GM12865 (cell line): ENCODE measurements around the gene CDPF1.

Source experiments
- DNase-seq: peaks from one replicate; pipeline ENCODE4 v3.0.0; 2010; ENCODE audit warnings: low read depth
- H3K4me3 ChIP-seq: 2 replicates; pipeline ENCODE4 v1.5.1; 2011; ENCODE audit warnings: mild to moderate bottlenecking, low read depth, low read length, control low read depth
- TF ChIP-seq, protein P1 (sequence below): IDR thresholded peaks from 2 replicates; pipeline ENCODE4 v1.5.1; 2011; ENCODE audit warnings: low read length, control low read depth, low read depth, inconsistent platforms; ENCODE audit not compliant: insufficient read depth; ENCODE audit errors: missing control alignments

Gene CDPF1

DNA sequence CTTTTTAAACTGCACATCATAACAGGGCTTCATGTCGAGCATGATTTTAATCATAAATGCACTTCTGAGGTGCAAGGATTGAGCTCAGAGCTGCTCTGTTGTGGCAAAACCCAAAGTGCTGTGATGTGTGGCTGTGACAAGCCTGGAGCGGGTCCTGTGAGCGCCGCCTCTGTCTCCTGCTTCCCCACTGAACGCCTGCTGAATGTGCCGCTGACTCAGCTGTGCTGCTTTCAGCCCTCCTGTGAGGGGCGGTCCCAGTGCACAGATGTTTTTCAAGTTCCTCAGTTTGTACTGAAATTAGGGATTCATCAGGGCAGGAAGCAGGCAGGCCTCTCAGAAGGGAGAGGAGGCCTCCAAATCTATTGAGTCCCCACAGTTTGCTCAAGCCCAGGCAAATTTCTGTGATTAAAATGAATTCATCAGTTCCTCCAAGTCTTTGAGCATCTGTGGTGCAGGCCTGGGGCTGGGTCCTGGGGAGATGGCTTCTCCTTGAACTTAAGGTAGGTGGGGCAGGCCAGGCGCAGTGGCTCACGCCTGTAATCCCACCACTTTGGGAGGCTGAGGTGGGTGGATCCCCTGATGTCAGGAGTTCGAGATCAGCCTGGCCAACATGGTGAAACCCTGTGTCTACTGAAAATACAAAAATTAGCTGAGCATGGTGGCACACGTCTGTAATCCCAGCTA, 43.6 kb upstream of the CDPF1 start:
- no peak for DNase-seq
- TF ChIP-seq, protein P1, sequence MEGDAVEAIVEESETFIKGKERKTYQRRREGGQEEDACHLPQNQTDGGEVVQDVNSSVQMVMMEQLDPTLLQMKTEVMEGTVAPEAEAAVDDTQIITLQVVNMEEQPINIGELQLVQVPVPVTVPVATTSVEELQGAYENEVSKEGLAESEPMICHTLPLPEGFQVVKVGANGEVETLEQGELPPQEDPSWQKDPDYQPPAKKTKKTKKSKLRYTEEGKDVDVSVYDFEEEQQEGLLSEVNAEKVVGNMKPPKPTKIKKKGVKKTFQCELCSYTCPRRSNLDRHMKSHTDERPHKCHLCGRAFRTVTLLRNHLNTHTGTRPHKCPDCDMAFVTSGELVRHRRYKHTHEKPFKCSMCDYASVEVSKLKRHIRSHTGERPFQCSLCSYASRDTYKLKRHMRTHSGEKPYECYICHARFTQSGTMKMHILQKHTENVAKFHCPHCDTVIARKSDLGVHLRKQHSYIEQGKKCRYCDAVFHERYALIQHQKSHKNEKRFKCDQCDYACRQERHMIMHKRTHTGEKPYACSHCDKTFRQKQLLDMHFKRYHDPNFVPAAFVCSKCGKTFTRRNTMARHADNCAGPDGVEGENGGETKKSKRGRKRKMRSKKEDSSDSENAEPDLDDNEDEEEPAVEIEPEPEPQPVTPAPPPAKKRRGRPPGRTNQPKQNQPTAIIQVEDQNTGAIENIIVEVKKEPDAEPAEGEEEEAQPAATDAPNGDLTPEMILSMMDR: no peak
- H3K4me3 ChIP-seq: no peak overlapping the region

DNA sequence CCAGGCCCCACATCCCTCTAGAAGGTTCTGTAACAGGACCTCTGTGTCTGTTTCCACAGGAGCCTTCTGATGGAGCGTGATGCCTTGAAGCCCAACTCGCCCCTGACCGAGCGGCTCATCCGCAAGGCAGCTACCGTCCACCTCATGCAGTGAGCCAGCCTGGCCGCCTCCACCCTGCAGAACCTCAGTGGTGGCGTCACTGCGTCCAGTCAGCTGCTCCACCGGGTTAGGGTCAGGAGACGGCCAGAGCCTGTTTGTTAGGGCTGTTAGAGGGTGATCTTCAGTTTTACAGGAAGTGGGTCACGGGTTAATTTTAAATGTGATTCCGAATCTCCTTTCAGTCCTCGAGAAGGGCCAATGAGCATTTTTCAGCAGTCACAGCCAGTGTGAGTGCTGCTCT, 42.6 kb upstream of the CDPF1 start:
- TF ChIP-seq, protein P1: no peak
- DNase-seq: no peak
- H3K4me3 ChIP-seq: no peak overlapping the region

DNA sequence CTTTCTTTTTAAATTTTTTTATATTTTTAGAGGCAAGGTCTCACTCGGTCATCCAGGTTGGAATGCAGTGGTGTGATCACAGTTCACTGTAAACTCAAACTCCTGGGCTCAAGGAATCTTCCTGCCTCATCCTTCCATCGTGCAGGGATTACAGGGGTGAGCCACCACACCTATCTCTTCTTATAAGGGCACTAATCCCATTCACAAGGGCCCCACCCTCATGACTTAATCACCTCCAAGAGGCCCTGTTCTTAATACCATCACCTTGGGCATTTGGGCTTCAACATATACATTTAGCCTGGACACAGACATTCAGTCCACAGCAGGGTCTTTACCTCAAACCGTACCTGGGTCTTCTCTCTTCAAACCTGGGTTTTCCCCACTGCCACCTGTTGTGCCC, 42.1 kb upstream of the CDPF1 start:
- TF ChIP-seq, protein P1: no peak
- no peak overlapping the region for H3K4me3 ChIP-seq
- DNase-seq: no peak

DNA sequence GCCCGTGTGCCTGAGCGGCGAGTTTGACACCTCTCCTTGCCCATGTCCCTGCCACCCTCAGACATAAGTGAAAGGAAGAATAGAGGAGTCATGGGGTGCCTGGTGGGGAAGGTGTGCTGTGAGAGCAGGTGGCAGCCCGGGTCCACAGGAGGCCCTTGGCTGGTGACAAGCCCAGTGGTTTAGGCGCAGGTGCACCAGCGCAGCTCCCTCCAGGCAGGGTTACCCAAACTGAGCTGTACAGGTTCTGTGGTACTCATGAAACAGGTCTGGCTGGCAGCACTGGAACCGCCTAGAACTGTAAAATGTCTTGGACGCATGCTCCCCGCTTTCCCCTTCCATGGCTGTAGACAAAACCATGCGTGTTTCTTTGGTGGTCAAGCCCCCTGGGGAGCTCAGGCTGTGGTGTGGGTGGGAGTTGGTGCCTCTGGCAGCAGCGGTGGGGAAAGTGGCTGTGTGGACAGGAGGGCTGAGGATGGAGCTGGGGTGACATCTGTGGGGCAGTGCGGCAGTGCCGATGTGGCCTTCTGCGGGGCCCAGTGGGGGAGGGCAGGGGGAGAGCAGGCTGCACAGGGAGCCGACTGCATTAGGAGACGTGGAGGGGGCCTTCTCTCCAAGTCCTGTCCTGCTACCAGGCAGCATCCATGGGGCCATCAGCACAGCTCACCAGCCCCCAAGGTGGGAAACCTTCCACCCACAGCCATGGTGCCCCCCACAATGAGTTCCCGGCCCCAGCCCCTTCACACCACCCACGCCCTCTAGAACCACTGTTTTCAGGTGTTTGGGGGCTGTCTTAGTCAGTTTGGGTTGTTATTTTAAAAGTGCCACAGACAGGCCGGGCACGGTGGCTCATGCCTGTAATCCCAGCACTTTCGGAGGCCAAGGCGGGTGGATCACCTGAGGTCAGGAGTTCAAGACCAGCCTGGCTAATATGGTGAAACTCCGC, 41.0 kb upstream of the CDPF1 start:
- DNase-seq: no peak
- TF ChIP-seq, protein P1: no peak
- no peak overlapping the region for H3K4me3 ChIP-seq

DNA sequence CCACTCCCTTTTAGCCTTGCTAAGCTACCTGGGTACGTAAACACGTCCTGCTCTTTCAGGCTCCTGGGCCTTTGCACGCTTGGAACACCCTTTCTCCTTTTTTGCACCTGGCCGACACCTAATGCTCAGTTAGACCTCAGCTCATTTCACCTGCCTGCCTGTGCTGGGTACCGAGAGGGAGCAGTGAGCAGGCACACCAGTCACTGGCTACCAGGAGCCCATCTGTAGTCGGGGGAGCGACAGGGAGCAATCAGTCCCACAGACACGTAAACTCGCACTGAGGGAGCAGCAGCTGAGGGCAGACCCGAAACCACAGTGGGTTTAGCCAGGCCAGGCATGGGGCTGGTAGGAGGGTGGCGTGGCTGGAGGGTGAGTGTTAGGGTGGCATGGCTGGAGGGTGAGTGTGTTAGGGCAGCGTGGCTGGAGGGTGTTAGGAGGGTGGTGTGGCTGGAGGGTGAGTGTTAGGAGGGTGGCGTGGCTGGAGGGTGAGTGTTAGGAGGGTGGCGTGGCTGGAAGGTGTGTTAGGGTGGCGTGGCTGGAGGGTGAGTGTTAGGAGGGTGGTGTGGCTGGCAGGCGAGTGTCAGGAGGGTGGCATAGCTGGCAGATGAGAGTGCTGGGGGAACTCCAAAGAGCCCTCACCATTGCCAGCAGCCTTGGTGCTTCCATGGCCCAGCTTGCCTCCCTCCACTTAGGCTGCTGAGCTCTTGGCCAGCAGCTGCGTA, 40.2 kb upstream of the CDPF1 start:
- no peak for DNase-seq

DNA sequence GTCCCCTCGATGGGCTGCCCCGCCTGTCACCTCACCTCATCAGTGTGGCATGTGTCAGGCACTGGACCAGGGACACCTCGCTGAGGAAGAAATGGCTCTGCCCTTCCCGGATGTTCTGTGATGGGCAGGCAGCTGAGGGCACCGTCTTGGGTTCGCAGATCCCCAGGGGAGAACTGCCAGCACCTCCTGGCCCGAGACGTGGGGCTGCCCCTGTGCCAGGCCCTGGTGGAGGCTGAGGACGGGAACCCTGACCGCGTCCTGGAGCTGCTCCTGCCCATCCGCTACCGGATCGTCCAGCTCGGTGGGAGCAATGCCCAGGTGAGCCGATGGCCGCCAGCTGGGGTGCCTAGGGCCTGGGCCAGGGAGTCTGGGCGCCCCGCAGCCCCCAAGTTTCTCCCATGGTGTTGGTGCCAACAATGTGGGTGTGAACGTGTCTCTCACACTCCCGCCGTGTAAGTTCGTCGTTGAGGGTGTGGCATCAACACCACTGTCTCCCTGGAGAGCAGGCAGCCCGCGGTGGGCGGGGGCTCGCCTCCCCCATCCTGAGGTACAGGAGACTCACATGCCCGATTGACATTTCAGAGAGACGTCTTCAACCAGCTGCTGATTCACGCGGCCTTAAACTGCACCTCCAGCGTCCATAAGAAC, 39.3 kb upstream of the CDPF1 start:
- TF ChIP-seq, protein P1: no peak
- H3K4me3 ChIP-seq: no peak overlapping the region
- DNase-seq: no peak

More for the DNA sequence above, 40.2 kb upstream of the CDPF1 start:
- TF ChIP-seq, protein P1: no peak
- H3K4me3 ChIP-seq: no peak overlapping the region
